Left kidney (tissue), 2 donors: ENCODE data around the gene PKNOX2. TPM values are rescaled to one million over a fixed set of nuclear protein-coding genes. Genes with fewer than 3 reads are reported as not detected.

Source experiments
- DNase-seq: peaks from one replicate; pipeline ENCODE4 v3.0.0-alpha.2; 2013
- polyA plus RNA-seq: library from polyadenylated mRNA; unstranded; fragments of 120-200 nt; gene quantifications from one replicate; pipeline ENCODE4 v1.2.1, GENCODE V29; 2013; ENCODE audit not compliant: insufficient read length

Gene PKNOX2
- polyA plus RNA-seq, 1 donor: 13.9 TPM

- no peak for DNase-seq
Observed at GRCh38 chr11:125173027-125173426, 8.5 kb downstream of the PKNOX2 start.

GRCh38 chr11:125173556-125173955 lies 9.0 kb downstream of the PKNOX2 start:
- no peak for DNase-seq

DNA sequence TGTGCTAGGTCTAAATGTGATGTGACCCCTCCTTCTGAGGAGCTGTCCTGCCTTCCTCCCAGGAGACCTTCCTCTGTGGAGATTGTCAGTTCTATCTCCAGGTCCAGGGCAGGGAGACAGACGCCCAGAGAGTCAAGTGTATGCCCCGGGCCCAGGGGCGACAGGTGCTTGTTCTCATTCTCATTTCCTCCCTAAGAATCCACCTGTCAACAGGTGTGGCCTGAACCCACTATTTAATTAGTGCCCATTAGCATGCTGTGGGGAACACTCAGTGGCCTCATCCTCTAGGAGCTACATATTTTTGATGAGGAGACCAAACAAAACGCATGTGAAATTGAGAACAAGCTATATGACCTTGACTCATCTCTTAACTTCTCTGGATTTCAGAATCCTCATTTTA lies 9.5 kb downstream of the PKNOX2 start:
- DNase-seq: no peak

DNA sequence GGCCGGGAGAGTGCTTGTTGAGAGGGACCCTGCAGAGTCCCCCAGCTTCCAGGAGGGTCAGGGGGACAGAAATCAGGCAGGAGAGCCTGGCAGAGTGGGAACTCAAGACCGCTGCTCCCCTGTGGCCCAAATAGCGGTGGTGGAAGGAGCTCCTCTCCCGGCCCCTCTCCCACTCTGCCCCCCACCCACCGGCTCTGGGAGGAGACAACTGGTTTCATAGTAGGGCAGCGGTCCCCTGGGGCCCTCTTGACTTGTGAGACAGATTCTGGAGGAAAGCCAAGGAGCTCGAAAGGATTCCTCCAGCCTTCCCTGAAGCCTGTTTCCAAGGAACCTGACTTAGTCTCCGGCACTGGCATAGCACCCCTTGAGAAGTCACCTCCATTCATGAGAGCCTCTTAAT lies 10.1 kb downstream of the PKNOX2 start:
- no peak for DNase-seq

DNA sequence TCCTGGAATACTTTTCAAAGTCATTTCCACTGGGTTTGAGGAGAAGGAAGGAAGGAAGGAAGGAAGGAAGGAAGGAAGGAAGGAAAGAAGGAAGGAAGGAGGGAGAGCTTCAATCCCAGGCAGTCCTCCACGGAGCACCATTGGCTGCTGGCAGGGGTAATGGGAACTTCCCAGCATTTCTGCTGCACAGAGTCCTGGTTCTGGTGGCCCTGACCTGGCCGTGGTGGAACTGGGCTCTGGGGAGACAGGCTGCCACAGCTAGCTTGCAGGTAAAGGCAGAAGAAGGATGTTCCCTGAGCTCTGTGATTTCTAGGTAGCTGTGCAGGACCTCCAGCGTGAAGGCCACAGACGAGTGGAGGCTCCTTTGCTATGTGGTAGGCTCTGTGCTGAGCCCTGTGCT lies 10.6 kb downstream of the PKNOX2 start:
- no peak for DNase-seq

DNA sequence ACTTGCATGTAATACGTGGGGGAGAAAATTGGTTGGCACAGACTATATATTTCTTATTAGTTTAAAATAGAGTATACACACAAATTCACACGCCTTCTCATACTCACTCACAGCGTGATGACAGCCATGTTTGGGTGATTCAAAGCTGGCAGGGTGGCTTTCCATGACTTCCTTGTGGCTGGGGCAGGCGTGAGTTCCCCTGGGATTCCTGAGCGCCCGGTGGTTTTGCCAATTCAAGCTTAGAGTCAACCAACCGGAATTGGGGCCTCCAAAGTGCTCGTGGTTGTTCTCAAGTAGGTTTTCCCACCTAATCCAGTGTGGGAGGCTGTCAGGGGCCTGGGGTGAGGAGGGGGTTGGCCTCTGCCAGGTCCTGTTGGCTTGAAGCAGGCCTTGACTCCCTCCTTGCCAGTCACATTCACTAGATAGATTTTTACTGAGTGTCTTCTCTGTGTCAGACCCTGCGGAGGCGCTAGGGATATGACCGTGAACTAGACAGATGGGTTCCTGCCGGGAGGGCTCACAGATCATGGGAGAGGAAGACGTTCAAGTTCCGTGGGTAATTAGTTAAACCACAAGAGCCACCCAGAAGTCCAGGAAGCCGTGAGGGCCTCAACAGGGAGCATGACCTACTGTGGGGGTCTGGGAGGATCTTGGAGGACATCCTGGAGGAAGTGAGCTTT lies 11.5 kb downstream of the PKNOX2 start:
- no peak for DNase-seq

DNA sequence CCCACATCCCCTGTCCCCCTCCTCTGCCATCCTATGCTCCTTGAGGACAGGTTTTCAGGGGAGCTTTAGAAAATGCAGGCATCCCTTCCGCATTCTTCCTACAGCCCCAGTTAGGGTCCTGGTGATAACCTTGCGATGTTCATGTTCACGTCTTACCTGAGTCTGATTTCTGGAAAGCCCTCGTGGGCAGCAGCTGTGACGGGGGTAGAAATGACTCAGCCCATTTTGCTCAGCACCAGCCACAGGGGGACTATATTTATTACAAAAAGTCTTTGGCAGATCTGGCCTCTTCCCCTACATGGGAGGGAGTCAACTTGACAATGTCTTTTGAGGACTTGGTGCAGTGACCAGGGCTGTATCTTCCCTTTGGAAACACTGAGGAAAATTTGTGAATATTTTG lies 12.3 kb downstream of the PKNOX2 start:
- no peak for DNase-seq

DNA sequence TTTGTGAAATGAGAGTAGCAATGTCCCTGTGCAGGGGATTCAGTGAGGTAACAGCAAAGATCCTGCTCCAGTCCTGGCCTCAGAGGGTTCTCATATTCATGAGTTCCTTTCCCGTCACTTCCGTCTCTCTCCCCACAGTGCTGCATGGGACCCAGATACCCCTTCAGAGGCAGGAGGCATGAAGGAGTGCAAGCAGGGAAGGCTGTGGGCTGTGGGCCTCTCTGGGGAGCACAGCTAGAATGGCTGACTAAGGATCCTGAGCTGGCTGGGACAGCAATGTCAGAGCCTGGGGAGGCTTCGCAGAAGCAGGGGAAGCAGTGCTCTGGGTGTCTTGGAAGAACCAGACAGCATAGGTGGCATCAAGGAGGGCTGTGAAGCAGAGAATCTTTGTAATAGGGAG lies 13.0 kb downstream of the PKNOX2 start:
- DNase-seq: no peak

GRCh38 chr11:125179346-125179745 lies 14.8 kb downstream of the PKNOX2 start:
- DNase-seq: no peak

DNA sequence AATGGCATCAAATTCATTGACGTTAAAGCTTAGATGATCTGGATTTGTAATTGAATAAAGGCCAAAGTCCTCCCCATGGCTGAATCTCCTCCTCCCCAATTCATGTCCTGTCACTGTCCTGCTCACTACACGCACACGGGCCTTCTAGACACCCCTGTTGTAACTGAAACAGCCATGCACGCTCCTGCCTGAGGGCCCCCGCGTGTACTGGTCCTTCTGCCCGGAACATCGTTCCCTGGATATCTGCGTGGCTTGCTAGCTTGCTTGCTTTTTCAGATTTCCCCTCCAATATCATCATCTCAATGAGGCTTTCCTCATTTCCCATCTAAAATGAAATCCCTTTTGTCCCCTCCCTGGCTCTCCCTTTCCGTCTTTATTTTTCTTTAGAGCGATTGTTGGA lies 15.3 kb downstream of the PKNOX2 start:
- no peak for DNase-seq

DNA sequence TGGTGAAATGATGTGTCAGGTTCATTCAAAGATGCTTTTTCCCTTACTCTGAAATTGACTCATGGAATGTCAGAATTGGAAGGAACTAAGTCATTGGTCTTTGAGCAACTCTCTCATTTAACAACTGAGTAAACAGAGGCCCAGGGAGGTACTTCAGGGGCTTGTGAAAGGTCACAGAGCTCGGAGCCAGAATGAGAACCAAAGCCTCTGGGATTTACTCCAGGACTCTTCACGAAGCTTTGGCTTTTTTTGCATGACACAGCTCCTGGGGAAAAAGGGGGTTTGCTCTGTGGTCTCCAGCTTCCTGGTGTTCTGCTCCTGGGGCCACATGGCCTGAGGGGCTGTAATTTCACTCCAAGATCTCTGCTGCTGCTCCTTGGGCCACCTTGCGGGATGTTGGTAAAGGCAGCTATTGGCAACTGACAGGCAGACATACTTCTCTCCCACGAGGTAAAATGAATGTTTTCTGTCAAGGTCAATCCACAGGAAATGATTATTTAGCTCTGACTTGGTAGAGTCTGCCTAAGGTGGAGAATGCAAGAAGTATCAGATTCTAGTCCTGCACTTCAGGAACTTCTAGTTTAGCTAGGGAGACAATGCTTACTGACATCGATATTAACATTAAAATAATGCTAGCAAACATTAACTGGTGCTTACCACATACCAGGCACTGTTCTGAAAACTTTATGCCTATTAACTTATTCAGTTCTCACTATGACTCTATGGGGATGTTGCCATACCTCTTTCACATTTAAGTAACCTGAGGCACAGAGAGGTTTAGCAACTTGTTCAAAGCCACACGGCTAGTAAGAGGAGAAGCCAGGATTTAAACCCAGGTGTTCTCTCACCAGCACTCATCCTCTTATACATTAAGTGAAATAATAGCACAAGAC lies 16.1 kb downstream of the PKNOX2 start:
- no peak for DNase-seq

GRCh38 chr11:125182573-125182972 lies 18.0 kb downstream of the PKNOX2 start:
- no peak for DNase-seq

GRCh38 chr11:125183641-125184040 lies 19.1 kb downstream of the PKNOX2 start:
- no peak for DNase-seq

GRCh38 chr11:125188021-125188420 lies 23.5 kb downstream of the PKNOX2 start:
- no peak for DNase-seq

DNA sequence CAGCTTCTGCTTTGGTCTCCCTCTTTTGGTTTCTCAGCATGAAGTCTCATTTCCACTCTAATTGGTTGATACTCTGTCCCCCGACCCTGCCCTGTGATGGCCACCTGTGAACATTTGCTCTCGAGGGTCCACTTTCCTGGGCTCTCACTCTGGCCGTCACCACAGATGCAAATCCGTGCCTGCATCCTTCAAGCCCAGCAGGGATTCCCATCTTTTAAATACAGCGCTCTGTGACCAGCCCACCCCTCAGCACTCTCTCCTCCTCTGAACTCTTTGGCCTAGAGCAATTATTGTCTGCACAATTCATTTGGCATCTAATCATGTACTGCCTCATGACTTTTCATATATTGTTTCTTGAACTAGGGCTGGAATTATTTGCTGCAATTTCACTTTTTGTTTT lies 26.0 kb downstream of the PKNOX2 start:
- no peak for DNase-seq

DNA sequence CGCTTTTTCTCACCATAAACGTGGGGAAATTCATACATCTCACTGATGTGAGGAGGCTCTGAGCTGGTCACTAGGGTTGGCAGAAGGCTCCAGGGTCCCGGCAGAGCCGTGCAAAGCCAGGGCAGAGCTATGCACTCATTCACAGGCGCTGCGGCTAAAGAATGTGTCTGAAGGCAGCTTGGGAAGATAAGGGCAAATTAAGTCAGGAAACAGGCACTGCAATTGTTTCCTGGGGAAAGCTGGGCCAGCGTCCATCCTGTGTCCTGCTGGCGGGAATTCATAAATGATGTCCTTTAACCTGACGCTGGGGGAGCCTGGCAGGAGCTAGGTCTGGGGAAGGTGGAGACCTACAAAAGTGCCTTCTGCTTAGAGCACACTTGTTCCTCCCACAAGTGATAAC lies 27.6 kb downstream of the PKNOX2 start:
- DNase-seq: no peak

DNA sequence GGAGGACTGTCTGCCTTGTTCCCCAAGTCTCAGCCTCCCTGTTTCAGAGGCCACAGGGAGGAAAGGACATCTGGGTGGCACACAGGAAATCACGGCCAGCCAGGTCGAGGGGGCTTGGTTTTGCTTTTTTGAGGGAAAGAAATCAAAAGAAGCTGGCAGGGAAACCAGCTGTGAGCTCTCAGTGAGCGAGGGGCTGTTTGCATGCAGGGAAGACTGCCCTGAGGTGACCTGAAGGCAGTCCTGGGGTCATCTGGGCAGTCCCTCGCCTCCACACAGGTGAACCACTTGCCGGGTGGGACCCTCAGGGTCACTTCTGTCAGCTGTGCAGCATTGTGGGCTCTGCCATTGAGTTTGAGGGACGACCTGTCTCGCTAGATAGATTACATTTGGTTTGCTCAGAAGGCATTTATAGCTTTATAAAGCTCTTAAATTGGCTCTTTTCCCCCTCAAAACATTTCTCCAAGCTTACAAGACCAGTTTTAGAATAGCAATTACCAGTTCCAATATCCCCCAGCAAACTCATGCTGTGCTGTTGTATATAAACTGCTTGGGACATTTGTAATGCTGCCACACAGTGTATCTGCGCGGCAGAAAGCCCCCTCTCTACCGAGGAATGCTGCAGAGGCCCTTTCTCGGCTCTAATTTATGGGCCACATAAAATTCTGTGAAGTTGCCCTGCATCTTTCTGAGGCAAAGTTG lies 28.3 kb downstream of the PKNOX2 start:
- DNase-seq: no peak

DNA sequence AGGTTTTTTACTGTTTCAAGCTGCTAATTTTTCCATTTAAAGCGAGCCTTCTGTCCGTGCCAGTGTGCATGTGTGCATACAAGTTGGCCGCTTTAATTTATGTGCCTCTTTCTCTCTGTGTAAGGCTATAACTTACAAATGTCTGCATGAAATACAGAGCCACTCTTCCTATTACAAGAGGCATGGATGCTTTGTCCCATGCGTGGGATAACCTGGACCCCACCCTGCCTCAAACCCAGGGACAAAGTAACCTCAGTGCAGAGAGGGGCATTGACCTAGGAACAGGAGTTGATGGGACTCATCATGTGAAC lies 28.8 kb downstream of the PKNOX2 start:
- DNase-seq: no peak

DNA sequence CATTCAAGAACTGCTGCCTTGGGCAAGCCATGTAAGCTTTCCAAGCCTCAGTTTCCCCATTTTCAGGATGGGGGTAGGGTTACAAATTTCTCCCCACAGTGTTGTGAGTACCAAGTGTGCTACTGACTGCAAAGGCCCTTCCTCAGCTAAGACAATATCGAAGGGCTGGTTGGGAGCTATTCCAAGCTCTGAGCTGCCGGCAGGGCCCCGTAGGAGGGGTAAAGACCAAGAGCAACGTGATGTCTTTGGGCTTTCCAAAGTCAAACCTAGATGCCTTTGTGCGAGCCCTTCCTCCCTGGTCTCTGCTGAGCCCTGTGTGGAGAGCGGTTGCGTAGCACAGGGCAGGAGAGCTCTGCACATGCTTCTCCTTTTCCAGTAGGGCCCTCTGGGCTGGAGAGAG lies 29.3 kb downstream of the PKNOX2 start:
- DNase-seq: no peak

GRCh38 chr11:125199915-125200314 lies 35.4 kb downstream of the PKNOX2 start:
- DNase-seq: no peak

DNA sequence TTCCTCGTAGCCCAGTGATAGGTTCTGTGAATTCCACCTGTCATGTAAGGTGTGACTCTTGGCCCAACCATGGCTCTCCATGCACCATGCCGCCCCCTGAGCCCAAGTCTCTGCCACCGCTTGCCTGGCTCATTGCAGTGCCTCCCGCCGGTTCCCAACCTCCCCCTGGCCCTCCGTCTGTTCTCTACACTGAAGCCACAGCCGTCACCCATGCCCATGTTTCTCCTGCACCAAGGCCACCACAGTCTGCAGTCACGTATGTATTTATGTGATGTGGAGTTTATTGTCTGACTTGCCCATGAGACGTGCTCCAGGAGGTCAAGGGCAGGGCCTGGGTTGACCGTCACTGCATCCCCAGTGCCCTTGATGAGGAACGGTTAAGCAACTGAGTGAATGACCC lies 35.9 kb downstream of the PKNOX2 start:
- no peak for DNase-seq

- DNase-seq: peak; percentile 62
Observed at GRCh38 chr11:125201525-125202141, 37.1 kb downstream of the PKNOX2 start.

GRCh38 chr11:125202362-125202880 lies 37.9 kb downstream of the PKNOX2 start:
- no peak for DNase-seq
